Measurements from ENCODE around the gene GATA5. TPM values are rescaled to one million over a fixed set of nuclear protein-coding genes. Genes with fewer than 3 reads are reported as not detected.

The GATA5 gene
- total and polyA plus RNA-seq, 2 donors (not counting 3 experiments of a cell fraction or from before 2014, with no cell fraction given) = not detected

DNA sequence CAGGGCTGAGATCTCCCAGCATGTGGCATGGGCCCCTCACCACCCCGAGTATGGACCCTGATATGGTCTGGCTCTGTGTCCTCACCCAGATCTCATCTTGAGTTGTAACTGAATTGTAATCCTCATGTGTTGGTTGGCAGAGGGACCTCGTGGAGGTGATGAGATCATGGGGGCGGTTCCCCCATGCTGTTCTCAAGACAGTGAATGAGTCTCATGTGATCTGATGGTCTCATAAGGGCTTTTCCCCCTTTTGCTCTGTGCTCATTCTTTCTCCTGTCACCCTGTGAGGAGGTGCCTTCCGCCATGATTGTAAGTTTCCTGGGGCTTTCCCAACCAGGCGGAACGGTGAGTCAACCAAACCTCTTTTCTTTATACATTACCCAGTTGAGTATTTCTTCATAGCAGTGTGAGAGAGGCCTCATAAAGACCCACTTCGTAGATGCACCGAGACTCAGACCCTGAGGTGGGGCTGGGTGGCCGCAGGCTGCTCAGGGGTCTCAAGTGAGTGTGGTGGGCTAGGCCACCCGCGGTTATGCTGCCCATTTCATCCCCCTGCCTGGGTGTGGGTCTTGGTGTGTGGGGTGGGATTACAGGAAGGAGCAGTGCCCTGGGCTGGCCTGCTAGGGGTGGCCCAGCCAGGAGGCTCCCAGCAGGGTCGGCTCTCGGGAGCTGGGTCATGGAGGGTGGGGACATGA, 26.2 kb upstream of the GATA5 start:
- CTCF ChIA-PET = interaction anchor here (1.6 to 2.0 kb wide), 2 partner anchors 115 to 289 kb away, joined by 5 to 9 read pairs; no protein-coding TSS in a partner anchor
- H3K9me1 ChIP-seq (replicated peaks; ENCODE audit: control insufficient read depth, extremely low read depth, insufficient read depth, low read length) = no peaks in the 10 kb centered on the region
- H3K9ac ChIP-seq (replicated peaks; ENCODE audit: extremely low read depth, insufficient read depth, low read length) = no peak overlapping the region
- H3K27ac ChIP-seq (ENCODE audit: insufficient read depth, low read depth, low read length) = no peak overlapping the region
- peak; percentile 65 for FAIRE-seq
- no peaks in the 10 kb centered on the region for H4K20me1 ChIP-seq (replicated peaks; ENCODE audit: control insufficient read depth, extremely low read depth, insufficient read depth, low read length)
- dilution Hi-C loops (cut with MboI; ENCODE audit: extremely low pct_ligation_motif_present, low sequenced_read_pairs) = no loop called here
- no peaks in the 10 kb centered on the region for H3K79me2 ChIP-seq (ENCODE audit: control insufficient read depth, insufficient read depth, low read length)
- POLR2A ChIA-PET = interaction anchor here (0.8 kb wide), 1 partner anchor 101 kb away, joined by 3 read pairs; no protein-coding TSS in a partner anchor
- no peak overlapping the region for H3K4me2 ChIP-seq (ENCODE audit: insufficient read depth, low read length)
- no peaks in the 10 kb centered on the region for H3K4me1 ChIP-seq (ENCODE audit: control insufficient read depth, extremely low read depth, insufficient read depth, low read length)
- H3K36me3 ChIP-seq (ENCODE audit: control insufficient read depth in 2 of 2, extremely low read depth in 1 of 2, insufficient read depth in 2 of 2, low read length in 2 of 2) = no peaks in the 10 kb centered on the region
- no peak overlapping the region for H2AFZ ChIP-seq (ENCODE audit: low read depth, low read length)
- H3K27me3 ChIP-seq (ENCODE audit: control insufficient read depth in 2 of 2, insufficient read depth in 2 of 2, low read length in 2 of 2) = no peaks in the 10 kb centered on the region
- no peaks in the 10 kb centered on the region for H3K9me3 ChIP-seq (replicated peaks; ENCODE audit: control insufficient read depth, insufficient read depth, low read length)
- DNase-seq (ENCODE audit: low read depth, low spot score) = peak; percentile 65
- TF ChIP-seq, protein P1, sequence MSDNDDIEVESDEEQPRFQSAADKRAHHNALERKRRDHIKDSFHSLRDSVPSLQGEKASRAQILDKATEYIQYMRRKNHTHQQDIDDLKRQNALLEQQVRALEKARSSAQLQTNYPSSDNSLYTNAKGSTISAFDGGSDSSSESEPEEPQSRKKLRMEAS (IDR thresholded peaks at IDR 0.05; ENCODE audit: insufficient read depth, insufficient read length) = no peak
- TF ChIP-seq, protein P2, sequence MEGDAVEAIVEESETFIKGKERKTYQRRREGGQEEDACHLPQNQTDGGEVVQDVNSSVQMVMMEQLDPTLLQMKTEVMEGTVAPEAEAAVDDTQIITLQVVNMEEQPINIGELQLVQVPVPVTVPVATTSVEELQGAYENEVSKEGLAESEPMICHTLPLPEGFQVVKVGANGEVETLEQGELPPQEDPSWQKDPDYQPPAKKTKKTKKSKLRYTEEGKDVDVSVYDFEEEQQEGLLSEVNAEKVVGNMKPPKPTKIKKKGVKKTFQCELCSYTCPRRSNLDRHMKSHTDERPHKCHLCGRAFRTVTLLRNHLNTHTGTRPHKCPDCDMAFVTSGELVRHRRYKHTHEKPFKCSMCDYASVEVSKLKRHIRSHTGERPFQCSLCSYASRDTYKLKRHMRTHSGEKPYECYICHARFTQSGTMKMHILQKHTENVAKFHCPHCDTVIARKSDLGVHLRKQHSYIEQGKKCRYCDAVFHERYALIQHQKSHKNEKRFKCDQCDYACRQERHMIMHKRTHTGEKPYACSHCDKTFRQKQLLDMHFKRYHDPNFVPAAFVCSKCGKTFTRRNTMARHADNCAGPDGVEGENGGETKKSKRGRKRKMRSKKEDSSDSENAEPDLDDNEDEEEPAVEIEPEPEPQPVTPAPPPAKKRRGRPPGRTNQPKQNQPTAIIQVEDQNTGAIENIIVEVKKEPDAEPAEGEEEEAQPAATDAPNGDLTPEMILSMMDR (IDR thresholded peaks at IDR 0.05; ENCODE audit: extremely low read depth in 1 of 2, insufficient read depth in 1 of 2, low read depth in 1 of 2, low read length in 2 of 2) = no peak
- no peak for TF ChIP-seq GATA2 (IDR thresholded peaks at IDR 0.05; ENCODE audit: insufficient read depth, insufficient read length, low read depth, low read length)
- no peak for TF ChIP-seq JUN (IDR thresholded peaks at IDR 0.05; ENCODE audit: borderline replicate concordance, insufficient read depth, insufficient read length, low read depth)
- no peak for TF ChIP-seq EZH2 (IDR thresholded peaks at IDR 0.05; ENCODE audit: borderline replicate concordance, low read depth, low read length, severe bottlenecking)
- TF ChIP-seq FOS (IDR thresholded peaks at IDR 0.05; ENCODE audit: borderline replicate concordance, insufficient read depth, low read length) = no peak
- TF ChIP-seq MYC (IDR thresholded peaks at IDR 0.05; ENCODE audit: low read depth, low read length) = no peak
- no peak for TF ChIP-seq POLR2AphosphoS5 (IDR thresholded peaks at IDR 0.05; ENCODE audit: insufficient read depth, low read depth, low read length)
- no peak for TF ChIP-seq POLR2A (IDR thresholded peaks at IDR 0.05; ENCODE audit: low read depth, low read length)
- no TSS peak for BruUV-seq (replicated peaks)
- intact Hi-C loops (cut with micrococcal nuclease) = loop anchor here (5.0 kb wide), 1 partner anchor 305 kb away; no protein-coding TSS in a partner anchor
- H3K4me3 ChIP-seq (replicated peaks in 1 of 3; ENCODE audit: insufficient read depth in 1 of 3, low read depth in 1 of 3, low read length in 3 of 3) = no peak overlapping the region

Measured in endothelial cell of umbilical vein (primary cell).